Germinal center (tissue), 1 donor: ENCODE results near the gene KIFC1.
A peak's percentile ranks its signal among the peaks of the same experiment; 100 is the strongest.

Experiments
- DNase-seq: peaks from one replicate; pipeline ENCODE4 v3.0.0; 2012; ENCODE audit warnings: mixed read lengths, low spot score

The KIFC1 gene

GRCh38 chr6:33441457-33441856 lies 49.8 kb downstream of the KIFC1 start:
- no peak for DNase-seq

GRCh38 chr6:33442283-33442682 lies 50.7 kb downstream of the KIFC1 start:
- no peak for DNase-seq

GRCh38 chr6:33443025-33443424 lies 51.4 kb downstream of the KIFC1 start:
- DNase-seq: no peak

GRCh38 chr6:33443619-33444504 lies 52.2 kb downstream of the KIFC1 start:
- no peak for DNase-seq

GRCh38 chr6:33445119-33445603 lies 53.5 kb downstream of the KIFC1 start:
- DNase-seq: no peak

- DNase-seq: no peak
Measured at GRCh38 chr6:33446356-33446755, 54.7 kb downstream of the KIFC1 start.

GRCh38 chr6:33450434-33450833 lies 58.8 kb downstream of the KIFC1 start:
- no peak for DNase-seq

- no peak for DNase-seq
Measured at GRCh38 chr6:33451606-33452005, 60.0 kb downstream of the KIFC1 start.

GRCh38 chr6:33452496-33452895 lies 60.9 kb downstream of the KIFC1 start:
- DNase-seq: no peak

- no peak for DNase-seq
Measured at GRCh38 chr6:33453393-33454008, 61.9 kb downstream of the KIFC1 start.

GRCh38 chr6:33454009-33454946 lies 62.7 kb downstream of the KIFC1 start, which contains the start of gene ZBTB9:
Gene ZBTB9 (plus strand): TSS chr6:33454576. CDS start chr6:33455101, 525 bp downstream.
- peak; percentile 99 for DNase-seq

- no peak for DNase-seq
Measured at GRCh38 chr6:33455051-33455450, 63.4 kb downstream of the KIFC1 start.

GRCh38 chr6:33456156-33456555 lies 64.5 kb downstream of the KIFC1 start:
- DNase-seq: no peak

- DNase-seq: no peak
Measured at GRCh38 chr6:33458676-33459075, 67.1 kb downstream of the KIFC1 start.

GRCh38 chr6:33459226-33459625 lies 67.6 kb downstream of the KIFC1 start:
- DNase-seq: no peak
